ENCODE data around the gene CDCA8.
"Not testable (repeated sequence)": the region's sequence is repeated elsewhere in the genome, so short reads cannot be mapped to it uniquely, and the experiment has no call there.

The CDCA8 gene

DNA sequence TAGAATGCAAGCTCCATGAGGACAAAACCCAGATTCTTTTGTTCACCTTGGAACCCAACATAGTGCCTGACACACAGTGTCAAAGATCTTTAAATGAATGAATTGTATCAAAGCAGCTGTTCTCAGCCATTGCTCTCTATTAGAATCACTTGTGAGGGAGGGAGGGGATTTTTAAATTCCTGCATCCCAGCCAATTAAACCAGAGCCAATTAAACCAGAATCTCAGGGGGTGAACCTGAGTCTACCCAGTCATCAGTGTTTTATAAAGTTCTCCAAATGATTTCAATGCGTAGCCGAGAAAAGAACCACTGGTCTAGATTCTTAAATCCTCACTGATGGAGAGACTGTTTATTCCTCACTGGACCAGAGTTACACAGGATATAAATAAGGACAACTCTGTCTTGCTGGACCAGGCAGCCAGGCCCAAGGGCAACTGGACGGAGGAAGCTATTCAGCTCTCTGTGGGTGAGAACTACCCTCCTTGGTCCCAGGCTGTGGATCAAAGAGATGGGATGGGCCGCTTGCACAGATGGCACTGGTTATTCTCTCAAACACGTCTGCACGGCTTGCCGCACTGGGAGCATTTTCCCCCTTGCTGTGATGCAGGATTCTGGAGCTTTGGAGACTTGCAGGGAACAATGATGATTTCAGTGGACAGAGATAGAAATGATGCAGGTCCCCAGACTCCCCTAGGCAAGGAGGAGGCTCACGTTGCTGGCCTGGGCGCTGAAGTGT is 20.0 kb upstream of the CDCA8 start:
- DNase-seq: no peak

DNA sequence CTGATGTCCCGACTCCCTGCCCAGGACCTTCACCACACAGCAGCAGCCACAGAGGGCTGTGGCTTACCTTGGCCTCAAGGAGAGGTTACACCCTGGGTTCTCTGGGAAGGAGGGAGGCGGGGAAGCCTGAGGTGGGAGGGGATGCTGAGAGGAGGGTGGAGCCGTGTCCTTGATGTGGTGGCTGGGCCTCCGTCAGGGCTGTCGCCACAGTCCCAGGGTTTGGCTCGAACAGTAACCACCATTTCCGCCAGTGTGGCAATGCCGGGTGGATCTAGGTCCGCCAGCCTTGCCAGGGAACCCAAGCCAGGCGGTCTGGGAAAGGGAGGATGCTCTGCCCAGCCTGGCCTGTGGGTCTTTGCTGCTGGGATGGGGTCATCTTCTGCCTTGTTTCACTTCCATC is 18.4 kb upstream of the CDCA8 start:
- DNase-seq: no peak

GRCh38 chr1:37676281-37677142 is 15.8 kb upstream of the CDCA8 start:
- peak in 7 of 51 donors; percentile 2 to 24 (median 9) for DNase-seq

GRCh38 chr1:37677143-37677439 is 15.2 kb upstream of the CDCA8 start:
- no peak for DNase-seq

- DNase-seq: no peak
These were observed 14.5 kb upstream of the CDCA8 start for GRCh38 chr1:37677808-37678207.

DNA sequence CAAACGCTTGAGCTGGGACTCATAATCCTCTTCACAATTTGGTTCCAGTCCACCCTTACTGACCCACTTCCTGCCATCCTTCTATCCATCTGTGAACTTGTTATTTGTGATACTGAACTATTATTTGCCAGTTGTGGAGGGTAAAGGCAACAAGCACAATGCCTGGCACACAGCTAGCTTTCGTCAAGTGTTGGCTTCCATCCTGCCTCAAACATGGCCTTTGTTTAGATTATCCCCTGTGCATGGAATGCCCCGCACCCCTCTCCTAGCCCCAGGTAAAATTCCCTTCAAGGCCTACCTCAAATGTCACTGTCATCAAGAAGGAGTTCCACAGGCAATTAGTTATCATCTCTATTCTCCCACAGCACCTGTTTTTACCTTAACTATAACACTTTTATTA is 11.4 kb upstream of the CDCA8 start:
- no peak for DNase-seq

GRCh38 chr1:37682334-37682987 is 9.9 kb upstream of the CDCA8 start:
- peak in 44 of 51 donors; percentile 5 to 81 (median 46) for DNase-seq

DNA sequence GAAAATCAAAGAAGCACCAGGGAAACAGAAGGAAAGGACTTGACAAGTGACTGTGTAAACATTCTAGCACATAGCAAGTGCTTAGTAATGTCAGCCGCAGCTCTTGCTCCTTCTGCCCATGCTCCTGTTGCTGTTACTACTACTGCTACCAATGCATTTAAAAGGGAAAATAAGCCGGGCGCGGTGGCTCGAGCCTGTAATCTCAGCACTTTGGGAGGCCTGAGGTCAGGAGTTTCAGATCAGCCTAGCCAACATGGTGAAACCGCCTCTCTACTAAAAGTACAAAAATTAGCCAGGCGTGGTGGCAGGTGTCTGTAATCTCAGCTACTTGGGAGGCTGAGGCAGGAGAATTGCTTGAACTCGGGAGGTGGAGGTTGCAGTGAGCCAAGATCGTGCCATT is 8.1 kb upstream of the CDCA8 start:
- DNase-seq: not testable (repeated sequence)

DNA sequence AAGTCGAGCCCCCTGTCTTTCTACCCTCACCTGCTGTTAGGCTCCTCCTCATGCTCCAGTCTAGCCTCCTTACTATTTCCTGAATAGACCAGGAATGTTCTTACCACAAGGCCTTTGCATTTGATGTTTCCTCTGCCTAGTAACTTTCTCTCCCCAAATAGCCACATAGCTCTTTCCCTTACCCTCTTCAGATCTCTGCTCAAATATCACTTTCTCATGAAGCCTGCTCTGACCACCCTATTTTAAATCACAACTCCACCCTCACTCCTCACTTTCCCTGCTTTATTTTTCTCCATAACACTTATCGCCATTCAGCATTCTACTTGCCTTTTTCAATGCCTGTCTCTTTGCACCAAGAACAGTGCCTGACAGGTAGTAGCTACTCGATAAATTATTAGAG is 6.6 kb upstream of the CDCA8 start:
- DNase-seq: no peak

GRCh38 chr1:37687764-37688163 is 4.6 kb upstream of the CDCA8 start:
- DNase-seq: not testable (repeated sequence)

DNA sequence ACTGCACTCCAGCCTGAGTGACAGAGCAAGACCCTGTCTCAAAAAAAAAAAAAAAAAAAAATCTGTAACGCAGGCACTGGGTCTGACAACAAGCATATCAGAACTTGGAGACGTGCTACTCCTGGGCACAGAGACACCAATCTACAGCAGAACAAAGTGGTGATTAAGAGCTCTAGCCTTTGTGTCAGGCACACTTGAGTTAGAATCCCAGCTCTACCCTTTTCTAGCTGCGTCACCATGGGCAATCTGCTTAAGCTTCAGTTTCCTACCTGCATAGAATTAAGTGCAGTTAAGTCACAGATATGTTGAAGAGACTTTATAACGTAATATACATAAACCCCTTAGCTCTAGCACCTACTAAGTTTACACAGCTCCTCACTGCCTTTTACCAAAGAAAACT is 3.4 kb upstream of the CDCA8 start:
- no peak for DNase-seq

DNA sequence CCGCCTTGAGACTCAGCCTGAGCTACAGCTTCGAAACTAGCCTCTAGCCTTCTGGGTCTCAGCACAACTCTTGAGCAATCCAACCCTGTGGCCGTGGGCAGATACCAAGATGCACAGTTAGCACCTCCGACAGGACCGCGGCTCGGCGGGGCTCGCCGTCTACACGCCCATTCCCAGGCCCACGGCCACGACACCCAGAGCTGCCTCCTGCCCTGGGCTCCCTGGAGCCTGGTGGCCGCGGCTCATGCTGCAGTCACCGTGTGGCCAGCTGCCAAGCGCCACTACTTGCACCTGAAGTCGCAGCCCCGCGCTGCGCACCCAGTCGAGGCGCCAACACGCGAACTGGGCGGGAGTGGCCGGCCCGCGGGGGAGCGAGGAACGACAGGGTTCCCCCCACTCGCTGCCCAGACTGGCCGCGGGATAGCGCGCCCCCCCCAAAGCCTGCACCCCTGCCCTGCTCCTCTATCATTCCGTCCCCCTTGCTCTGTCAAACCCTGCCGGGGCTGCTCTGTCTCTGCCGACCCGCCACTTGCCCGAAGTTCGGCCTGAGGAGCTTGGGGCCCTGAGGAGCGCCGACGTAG is 729 bp upstream of the CDCA8 start:
- DNase-seq: peak in 10 of 51 donors; percentile 28 to 48 (median 35)

DNA sequence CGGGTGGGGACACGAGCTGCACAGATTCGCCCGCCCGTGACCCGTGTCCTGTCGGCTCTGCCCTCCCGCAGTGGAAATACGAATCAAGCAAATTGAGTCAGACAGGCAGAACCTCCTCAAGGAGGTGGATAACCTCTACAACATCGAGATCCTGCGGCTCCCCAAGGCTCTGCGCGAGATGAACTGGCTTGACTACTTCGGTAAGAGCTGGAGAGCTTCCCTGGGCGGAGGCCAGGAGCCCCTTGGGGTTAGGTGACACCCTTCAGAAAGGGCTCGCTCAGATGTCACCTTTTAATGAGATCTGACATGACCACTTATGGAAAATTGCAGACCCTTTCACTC is 489 bp downstream of the CDCA8 start:
- DNase-seq: peak in 1 of 51 donors; percentile 27

GRCh38 chr1:37697090-37697489 is 4.8 kb downstream of the CDCA8 start:
- DNase-seq: no peak

DNA sequence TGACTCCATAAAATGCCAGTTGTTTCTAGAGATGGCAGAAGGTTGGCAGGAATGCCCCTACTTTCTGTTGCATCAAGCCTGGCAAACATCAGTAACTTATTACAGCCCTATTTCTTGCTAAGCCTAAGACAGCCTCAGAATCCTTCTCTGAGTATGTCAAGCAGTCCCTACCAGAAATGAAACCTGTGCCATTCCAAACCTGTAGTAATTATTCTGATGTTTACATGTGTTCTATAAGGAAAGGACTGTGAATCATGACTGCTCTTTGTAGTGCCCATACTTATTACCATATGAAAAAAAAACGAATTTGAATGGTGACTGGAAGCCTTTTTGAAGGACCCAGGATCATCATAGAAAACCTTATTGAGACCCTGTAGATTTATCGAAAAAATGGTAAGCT is 5.4 kb downstream of the CDCA8 start:
- DNase-seq: no peak

DNA sequence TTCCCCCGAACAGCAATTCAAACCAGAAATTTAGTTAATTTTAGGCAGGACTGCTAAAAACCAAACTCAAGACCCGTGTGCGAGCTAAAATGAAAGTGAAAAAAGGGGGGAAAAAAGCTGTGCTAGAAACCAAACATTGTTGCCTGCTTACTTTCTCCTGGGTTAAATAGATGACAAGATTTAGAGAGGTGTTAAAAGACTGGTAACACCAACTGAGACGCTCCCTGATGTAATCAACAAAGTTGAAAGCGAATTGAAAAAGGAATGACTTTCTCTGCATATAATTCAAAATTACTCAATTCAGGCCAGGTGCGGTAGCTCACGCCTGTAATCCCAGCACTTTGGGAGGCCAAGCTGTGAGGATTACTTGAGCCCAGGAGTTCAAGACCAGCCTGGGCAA is 6.8 kb downstream of the CDCA8 start:
- no peak for DNase-seq

DNA sequence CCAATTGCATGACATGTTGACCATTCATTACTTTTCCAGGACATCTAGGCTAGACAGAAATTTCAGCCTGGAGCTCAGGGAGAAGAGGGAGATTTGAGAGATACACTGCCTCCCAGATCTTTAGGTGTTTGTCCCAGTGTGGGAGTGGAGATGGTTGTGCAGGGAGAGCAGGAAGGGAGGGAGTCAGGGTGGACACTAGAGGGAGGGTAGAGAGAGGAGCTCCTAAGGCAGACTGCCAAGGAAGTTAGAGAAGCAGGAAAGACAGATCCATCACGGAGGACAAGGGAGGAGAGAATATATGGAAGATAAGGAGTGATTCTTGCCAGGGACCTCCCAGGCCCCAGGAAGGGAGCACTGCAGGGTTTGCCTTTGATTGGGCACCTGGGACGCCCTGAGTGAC is 8.7 kb downstream of the CDCA8 start:
- no peak for DNase-seq

- DNase-seq: no peak
These were observed 10.7 kb downstream of the CDCA8 start for GRCh38 chr1:37703061-37703460.

- DNase-seq: no peak
These were observed 12.7 kb downstream of the CDCA8 start for GRCh38 chr1:37704966-37705365.

- DNase-seq: peak in 2 of 51 donors; percentile 13 to 30
These were observed 13.1 kb downstream of the CDCA8 start for GRCh38 chr1:37705399-37705798.

GRCh38 chr1:37708471-37708870 is 16.2 kb downstream of the CDCA8 start:
- DNase-seq: peak in 1 of 51 donors; percentile 20

GRCh38 chr1:37714226-37714625 is 21.9 kb downstream of the CDCA8 start:
- DNase-seq: no peak
